SJCRH30 (cell line): ENCODE data around the gene UBXN6. TPM values are rescaled to one million over a fixed set of nuclear protein-coding genes. Genes with fewer than 3 reads are reported as not detected.

Experiments used
- DNase-seq, 2 experiments: peaks; one replicate each; pipeline ENCODE4 v3.0.0-alpha.2; 2015 to 2020
- H3K27ac ChIP-seq: fragments of 250-450 bp; sonication (Bioruptor Pico); 2 replicates; pipeline ENCODE4 v1.5.1; 2020; ENCODE audit warnings: mild to moderate bottlenecking, moderate library complexity
- H3K27me3 ChIP-seq: fragments of 250-450 bp; sonication (Bioruptor Pico); 2 replicates; pipeline ENCODE4 v1.5.1; 2020; ENCODE audit warnings: mild to moderate bottlenecking, moderate library complexity
- H3K36me3 ChIP-seq: fragments of 250-450 bp; sonication (Bioruptor Pico); 2 replicates; pipeline ENCODE4 v1.5.1; 2020; ENCODE audit warnings: mild to moderate bottlenecking, moderate library complexity
- H3K4me1 ChIP-seq: fragments of 250-450 bp; sonication (Bioruptor Pico); 2 replicates; pipeline ENCODE4 v1.5.1; 2020; ENCODE audit warnings: mild to moderate bottlenecking, moderate library complexity
- H3K4me3 ChIP-seq: fragments of 250-450 bp; sonication (Bioruptor Pico); 2 replicates; pipeline ENCODE4 v1.5.1; 2020; ENCODE audit warnings: mild to moderate bottlenecking, moderate library complexity
- H3K9me3 ChIP-seq: fragments of 250-450 bp; sonication (Bioruptor Pico); replicated peaks from 2 replicates; pipeline ENCODE4 v1.5.1; 2020; ENCODE audit warnings: mild to moderate bottlenecking, moderate library complexity
- total RNA-seq: library from RNA; depleted of rRNA; stranded (reverse); fragments of >200 nt; shearing (Covaris generic); gene quantifications from 2 replicates; pipeline ENCODE4 v1.2.3, GENCODE V29; 2014

Gene UBXN6
- total RNA-seq, 1 experiment from 2014 or later = 37.9 TPM

GRCh38 chr19:4428326-4428975, 29.1 kb downstream of the UBXN6 start:
- H3K4me3 ChIP-seq = no peak overlapping the region
- H3K36me3 ChIP-seq = peaks cover 77% of the 10 kb centered on the region
- no peak overlapping the region for H3K27ac ChIP-seq
- no peaks in the 10 kb centered on the region for H3K27me3 ChIP-seq
- H3K9me3 ChIP-seq = no peaks in the 10 kb centered on the region
- DNase-seq = no peak
- H3K4me1 ChIP-seq = no peaks in the 10 kb centered on the region

GRCh38 chr19:4425537-4425936, 32.1 kb downstream of the UBXN6 start:
- H3K27me3 ChIP-seq = no peaks in the 10 kb centered on the region
- no peak overlapping the region for H3K4me3 ChIP-seq
- H3K4me1 ChIP-seq = no peaks in the 10 kb centered on the region
- DNase-seq = no peak
- H3K27ac ChIP-seq = no peak overlapping the region
- no peaks in the 10 kb centered on the region for H3K9me3 ChIP-seq
- H3K36me3 ChIP-seq = peaks cover 77% of the 10 kb centered on the region

GRCh38 chr19:4423416-4424126, 34.0 kb downstream of the UBXN6 start:
- peaks cover 63% of the 10 kb centered on the region for H3K36me3 ChIP-seq
- no peaks in the 10 kb centered on the region for H3K4me1 ChIP-seq
- no peak overlapping the region for H3K27ac ChIP-seq
- no peaks in the 10 kb centered on the region for H3K27me3 ChIP-seq
- no peak for DNase-seq
- no peaks in the 10 kb centered on the region for H3K9me3 ChIP-seq
- no peak overlapping the region for H3K4me3 ChIP-seq

GRCh38 chr19:4416268-4416667, 41.3 kb downstream of the UBXN6 start:
- Histone ChIP-seq H3K36me3 (peaks cover 59% of the 10 kb centered on the region), H3K4me1 (0 out of 2 replicates have a peak, but pooled peaks cover 3% of the 10 kb centered on the region), H3K27me3 (no peaks in the 10 kb centered on the region), H3K27ac (no peak overlapping the region), H3K9me3 (no peaks in the 10 kb centered on the region), H3K4me3 (no peak overlapping the region)
- no peak for DNase-seq

- Histone ChIP-seq H3K36me3 (peaks cover 59% of the 10 kb centered on the region), H3K4me3 (no peak overlapping the region), H3K27me3 (no peaks in the 10 kb centered on the region), H3K27ac (no peak overlapping the region), H3K9me3 (no peaks in the 10 kb centered on the region), H3K4me1 (0 out of 2 replicates have a peak, but pooled peaks cover 3% of the 10 kb centered on the region)
- no peak for DNase-seq
Measured at GRCh38 chr19:4415352-4415751, 42.2 kb downstream of the UBXN6 start.

- H3K27me3 ChIP-seq = no peaks in the 10 kb centered on the region
- no peaks in the 10 kb centered on the region for H3K9me3 ChIP-seq
- H3K4me3 ChIP-seq = no peak overlapping the region
- 0 out of 2 replicates have a peak, but pooled peaks cover 3% of the 10 kb centered on the region for H3K4me1 ChIP-seq
- no peak overlapping the region for H3K27ac ChIP-seq
- no peak for DNase-seq
- peaks cover 63% of the 10 kb centered on the region for H3K36me3 ChIP-seq
Measured at GRCh38 chr19:4414800-4415321, 42.7 kb downstream of the UBXN6 start.

GRCh38 chr19:4414144-4414799, 43.3 kb downstream of the UBXN6 start:
- H3K36me3 ChIP-seq = peaks cover 69% of the 10 kb centered on the region
- no peaks in the 10 kb centered on the region for H3K27me3 ChIP-seq
- H3K9me3 ChIP-seq = no peaks in the 10 kb centered on the region
- 0 out of 2 replicates have a peak, but pooled peaks cover 3% of the 10 kb centered on the region for H3K4me1 ChIP-seq
- no peak for DNase-seq
- no peak overlapping the region for H3K27ac ChIP-seq
- H3K4me3 ChIP-seq = no peak overlapping the region

- Histone ChIP-seq H3K4me3 (no peak overlapping the region), H3K27ac (no peak overlapping the region), H3K4me1 (0 out of 2 replicates have a peak, but pooled peaks cover 3% of the 10 kb centered on the region), H3K36me3 (peaks cover 74% of the 10 kb centered on the region), H3K9me3 (no peaks in the 10 kb centered on the region), H3K27me3 (no peaks in the 10 kb centered on the region)
- DNase-seq = no peak
Measured at GRCh38 chr19:4413588-4413987, 44.0 kb downstream of the UBXN6 start.

- peaks cover 63% of the 10 kb centered on the region for H3K36me3 ChIP-seq
Measured at GRCh38 chr19:4409123-4409933, 48.3 kb downstream of the UBXN6 start.

GRCh38 chr19:4406626-4407025, 51.0 kb downstream of the UBXN6 start:
- peaks cover 39% of the 10 kb centered on the region for H3K36me3 ChIP-seq

More at GRCh38 chr19:4409123-4409933, 48.3 kb downstream of the UBXN6 start:
- no peaks in the 10 kb centered on the region for H3K9me3 ChIP-seq
- no peak overlapping the region for H3K4me3 ChIP-seq
- DNase-seq = no peak
- H3K27me3 ChIP-seq = no peaks in the 10 kb centered on the region
- H3K4me1 ChIP-seq = no peaks in the 10 kb centered on the region
- no peak overlapping the region for H3K27ac ChIP-seq

GRCh38 chr19:4405977-4406376, 51.6 kb downstream of the UBXN6 start:
- peaks cover 8% of the 10 kb centered on the region for H3K4me1 ChIP-seq
- no peaks in the 10 kb centered on the region for H3K9me3 ChIP-seq
- no peak overlapping the region for H3K27ac ChIP-seq
- no peak for DNase-seq
- no peaks in the 10 kb centered on the region for H3K27me3 ChIP-seq
- H3K4me3 ChIP-seq = no peak overlapping the region
- peaks cover 34% of the 10 kb centered on the region for H3K36me3 ChIP-seq

More at GRCh38 chr19:4406626-4407025, 51.0 kb downstream of the UBXN6 start:
- no peak overlapping the region for H3K27ac ChIP-seq
- H3K9me3 ChIP-seq = no peaks in the 10 kb centered on the region
- no peaks in the 10 kb centered on the region for H3K27me3 ChIP-seq
- H3K4me1 ChIP-seq = peaks cover 7% of the 10 kb centered on the region
- no peak for DNase-seq
- no peak overlapping the region for H3K4me3 ChIP-seq

GRCh38 chr19:4403005-4403761, 54.4 kb downstream of the UBXN6 start:
- Histone ChIP-seq H3K9me3 (no peaks in the 10 kb centered on the region), H3K4me3 (peak overlapping the region; percentile 78), H3K4me1 (peaks cover 8% of the 10 kb centered on the region), H3K27me3 (no peaks in the 10 kb centered on the region), H3K27ac (peak overlapping the region; percentile 74), H3K36me3 (peaks cover 12% of the 10 kb centered on the region; the same call in 1 of the 2 replicates)
- peak in 1 of 2 experiments; percentile 26 for DNase-seq

- peak within 1 kb of the TSS; percentile 74 for H3K27ac ChIP-seq
- peak; percentile 99 for DNase-seq
- H3K4me1 ChIP-seq = peaks cover 8% of the 10 kb centered on the region
- H3K9me3 ChIP-seq = no peaks in the 10 kb centered on the region
- H3K36me3 ChIP-seq = peaks cover 12% of the 10 kb centered on the region; the same call in 1 of the 2 replicates
- no peaks in the 10 kb centered on the region for H3K27me3 ChIP-seq
- peak within 1 kb of the TSS; percentile 78 for H3K4me3 ChIP-seq
Measured at GRCh38 chr19:4402171-4403004, 55.2 kb downstream of the UBXN6 start, which contains the start of gene CHAF1A. Gene CHAF1A (plus strand): TSS chr19:4402640. CDS start chr19:4402763, 123 bp downstream.
